Measurements from ENCODE around the gene PTPN7. TPM values are rescaled to one million over a fixed set of nuclear protein-coding genes. Genes with fewer than 3 reads are reported as not detected.

The PTPN7 gene
- total RNA-seq, 2 donors from 2014 or later = 2.0 to 2.9 TPM

DNA sequence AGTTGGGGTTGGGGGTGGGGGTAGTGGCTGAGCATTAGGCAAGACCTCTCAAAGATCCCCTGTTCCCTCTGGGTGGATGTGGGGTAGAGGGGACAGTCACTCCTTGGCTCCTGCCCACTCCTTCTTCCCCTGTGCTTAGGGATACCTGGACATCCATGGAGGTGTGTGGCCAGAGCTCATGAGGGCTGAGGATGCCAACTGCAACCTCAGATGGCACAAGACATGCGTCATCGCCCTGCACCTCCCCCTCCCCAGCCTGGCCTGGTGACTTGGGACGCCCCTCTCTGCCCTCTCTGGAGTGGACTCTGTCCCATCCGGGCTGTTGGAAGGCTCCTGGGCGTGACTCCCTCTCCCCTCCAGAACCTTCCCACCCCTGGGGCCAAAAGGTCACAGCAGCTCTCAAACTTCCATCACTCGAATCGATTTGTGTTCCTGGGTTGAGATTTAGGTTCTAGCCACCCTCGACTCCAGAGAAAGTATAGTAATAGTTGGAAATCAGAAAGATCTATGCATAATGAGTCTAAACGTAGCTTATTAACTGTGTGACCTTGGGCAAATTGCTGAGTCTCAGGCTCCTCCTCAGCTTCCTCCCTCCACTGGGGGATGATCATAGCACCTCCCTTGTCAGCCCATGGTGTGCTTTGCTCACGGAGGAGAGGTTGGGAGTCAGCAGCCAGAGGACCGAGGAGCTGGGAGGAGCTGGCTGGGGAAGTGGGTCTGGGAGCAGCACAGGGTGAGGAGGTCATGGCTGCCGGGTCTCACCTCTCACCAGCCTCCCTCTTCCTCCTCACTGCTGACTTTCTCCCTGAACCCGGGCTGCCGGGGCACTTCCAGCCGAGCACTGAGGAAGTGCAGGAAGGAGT lies 2.2 kb upstream of the PTPN7 start:
- no peaks in the 10 kb centered on the region for H3K27me3 ChIP-seq
- no peak for DNase-seq
- H3K9me3 ChIP-seq = no peaks in the 10 kb centered on the region
- no peaks in the 10 kb centered on the region for H3K4me1 ChIP-seq
- H3K36me3 ChIP-seq = no peaks in the 10 kb centered on the region
- intact Hi-C loops (cut with DNase I) = no loop called here
- TF ChIP-seq, protein P1, sequence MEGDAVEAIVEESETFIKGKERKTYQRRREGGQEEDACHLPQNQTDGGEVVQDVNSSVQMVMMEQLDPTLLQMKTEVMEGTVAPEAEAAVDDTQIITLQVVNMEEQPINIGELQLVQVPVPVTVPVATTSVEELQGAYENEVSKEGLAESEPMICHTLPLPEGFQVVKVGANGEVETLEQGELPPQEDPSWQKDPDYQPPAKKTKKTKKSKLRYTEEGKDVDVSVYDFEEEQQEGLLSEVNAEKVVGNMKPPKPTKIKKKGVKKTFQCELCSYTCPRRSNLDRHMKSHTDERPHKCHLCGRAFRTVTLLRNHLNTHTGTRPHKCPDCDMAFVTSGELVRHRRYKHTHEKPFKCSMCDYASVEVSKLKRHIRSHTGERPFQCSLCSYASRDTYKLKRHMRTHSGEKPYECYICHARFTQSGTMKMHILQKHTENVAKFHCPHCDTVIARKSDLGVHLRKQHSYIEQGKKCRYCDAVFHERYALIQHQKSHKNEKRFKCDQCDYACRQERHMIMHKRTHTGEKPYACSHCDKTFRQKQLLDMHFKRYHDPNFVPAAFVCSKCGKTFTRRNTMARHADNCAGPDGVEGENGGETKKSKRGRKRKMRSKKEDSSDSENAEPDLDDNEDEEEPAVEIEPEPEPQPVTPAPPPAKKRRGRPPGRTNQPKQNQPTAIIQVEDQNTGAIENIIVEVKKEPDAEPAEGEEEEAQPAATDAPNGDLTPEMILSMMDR (IDR thresholded peaks at IDR 0.05) = no peak
- no peak overlapping the region for H3K4me3 ChIP-seq
- H3K9ac ChIP-seq (ENCODE audit: low read depth in 2 of 2, low read length in 2 of 2) = no peak overlapping the region
- peak overlapping the region; percentile 22 for H3K27ac ChIP-seq

DNA sequence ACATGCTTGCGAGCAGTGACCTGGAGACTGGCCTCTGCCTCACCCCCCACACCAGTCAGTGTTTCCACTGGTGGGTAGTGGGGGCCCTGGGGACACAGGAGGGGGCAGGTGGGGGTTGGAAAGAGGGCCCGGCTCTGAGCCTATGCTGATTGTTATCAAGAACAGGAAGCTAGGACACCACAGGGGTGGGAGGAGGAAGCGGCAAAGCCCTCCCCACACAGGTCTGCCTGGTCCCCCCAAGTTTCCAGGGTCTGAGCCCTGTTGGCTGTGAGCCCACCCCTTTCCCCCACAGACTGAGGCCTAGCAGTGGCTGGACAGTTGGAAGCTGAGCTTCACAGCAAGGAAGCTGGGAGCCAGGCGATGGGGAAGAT lies 1.6 kb upstream of the PTPN7 start:
- no peaks in the 10 kb centered on the region for H3K9me3 ChIP-seq
- peak overlapping the region; percentile 27 for H3K27ac ChIP-seq
- no peaks in the 10 kb centered on the region for H3K4me1 ChIP-seq
- intact Hi-C loops (cut with DNase I) = no loop called here
- H3K36me3 ChIP-seq = no peaks in the 10 kb centered on the region
- no peak overlapping the region for H3K4me3 ChIP-seq
- no peaks in the 10 kb centered on the region for H3K27me3 ChIP-seq
- TF ChIP-seq, protein P1 (IDR thresholded peaks at IDR 0.05) = no peak
- H3K9ac ChIP-seq (ENCODE audit: low read depth in 2 of 2, low read length in 2 of 2) = no peak overlapping the region
- DNase-seq = no peak

DNA sequence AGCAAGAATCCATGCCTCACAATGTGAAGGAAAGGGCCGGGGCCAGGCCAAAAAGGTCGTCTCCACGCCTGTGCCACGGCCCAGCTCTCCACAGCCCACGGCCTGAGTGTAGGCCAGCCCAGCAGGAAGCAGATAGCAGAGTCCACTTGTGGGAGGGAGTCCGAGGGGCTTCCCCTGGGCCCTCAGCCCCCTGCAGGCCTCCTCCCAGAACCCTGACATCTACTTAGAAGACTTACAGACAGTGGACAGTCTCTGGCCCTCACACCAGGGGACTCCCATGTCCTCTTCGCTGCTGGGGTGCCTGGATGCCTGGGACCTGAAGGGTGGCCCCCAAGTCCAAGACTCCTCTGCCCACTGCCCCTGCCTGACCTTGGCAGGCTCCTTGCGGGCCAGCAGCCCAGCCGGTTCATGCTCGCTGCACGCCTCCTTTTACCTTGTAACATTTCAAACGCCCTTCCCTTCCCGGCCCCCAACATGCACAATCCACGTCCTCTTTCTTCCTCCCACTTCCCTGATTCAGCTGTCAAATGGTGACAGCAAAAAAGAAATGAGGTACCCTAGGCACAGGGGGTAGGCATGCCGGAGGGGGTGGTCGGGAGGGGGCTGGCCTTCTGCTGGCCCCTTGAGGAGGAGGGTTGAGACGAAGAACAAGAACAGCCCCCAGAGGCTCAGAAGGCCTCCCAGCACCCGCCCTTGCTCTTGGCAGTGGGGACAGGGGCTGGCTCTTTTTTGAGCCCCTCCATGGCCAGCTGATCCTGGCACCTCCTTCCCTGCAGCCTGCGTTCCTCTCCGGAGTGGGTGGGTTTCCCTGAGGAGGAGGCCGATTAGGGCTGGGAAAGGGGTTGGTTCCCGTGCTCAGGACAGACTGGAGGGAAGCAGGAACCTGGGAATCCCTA lies 997 bp upstream of the PTPN7 start:
- Histone ChIP-seq H3K27ac (peak overlapping the region; percentile 27), H3K9me3 (no peaks in the 10 kb centered on the region), H3K4me1 (no peaks in the 10 kb centered on the region), H3K4me3 (no peak overlapping the region), H3K36me3 (no peaks in the 10 kb centered on the region), H3K27me3 (no peaks in the 10 kb centered on the region), H3K9ac (ENCODE audit: low read depth in 2 of 2, low read length in 2 of 2) (peak overlapping the region; percentile 47 to 73)
- TF ChIP-seq, protein P1 (IDR thresholded peaks at IDR 0.05) = no peak
- no peak for DNase-seq
- intact Hi-C loops (cut with DNase I) = no loop called here

DNA sequence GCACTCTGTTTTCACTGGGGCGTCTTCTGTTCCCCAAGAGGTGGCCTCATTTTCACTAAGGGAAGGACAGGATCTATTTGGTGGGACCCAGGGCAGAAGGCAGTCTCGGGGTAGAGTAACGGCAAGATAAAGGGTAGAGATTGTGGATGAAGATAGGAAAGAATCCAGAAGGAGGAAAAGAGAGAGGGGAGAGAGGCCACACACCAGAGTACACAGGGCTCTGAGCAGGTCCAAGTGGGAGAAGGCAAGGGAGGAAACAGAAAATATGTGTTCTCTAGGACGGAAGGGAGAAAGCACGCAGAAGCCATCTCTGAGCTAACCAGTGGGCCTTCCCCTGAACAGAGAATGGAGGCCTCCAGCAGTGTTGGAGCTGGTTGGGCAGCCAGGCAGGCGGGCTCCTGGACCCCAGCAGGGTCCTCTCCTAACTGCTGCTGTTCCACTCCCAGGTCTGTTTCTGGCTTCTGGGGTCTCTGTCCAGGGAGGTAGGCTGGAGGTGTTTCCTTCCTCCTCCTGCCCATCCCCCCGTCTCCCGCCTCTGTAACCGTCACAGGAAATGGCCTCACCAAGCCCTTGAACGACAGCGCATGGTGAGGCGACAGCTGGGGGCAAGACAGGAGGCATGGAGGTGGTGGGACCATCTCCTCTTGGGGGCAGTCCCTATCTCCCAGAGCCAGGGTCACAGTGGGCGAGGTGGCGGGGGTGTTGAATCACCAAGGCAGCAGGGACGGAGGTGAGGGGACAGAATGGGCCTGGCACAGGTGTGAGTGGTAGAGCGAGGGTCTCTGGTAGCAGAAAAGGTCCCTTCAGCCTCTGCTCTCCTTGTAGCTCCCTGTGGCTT lies 649 bp downstream of the PTPN7 start:
- H3K4me1 ChIP-seq = peaks cover 1% of the 10 kb centered on the region
- peak overlapping the region; percentile 35 for H3K4me3 ChIP-seq
- no peaks in the 10 kb centered on the region for H3K27me3 ChIP-seq
- no peaks in the 10 kb centered on the region for H3K9me3 ChIP-seq
- TF ChIP-seq, protein P1 (IDR thresholded peaks at IDR 0.05) = no peak
- H3K36me3 ChIP-seq = no peaks in the 10 kb centered on the region
- peak overlapping the region; percentile 47 to 73 for H3K9ac ChIP-seq (ENCODE audit: low read depth in 2 of 2, low read length in 2 of 2)
- H3K27ac ChIP-seq = peak overlapping the region; percentile 57
- peak; percentile 46 for DNase-seq
- intact Hi-C loops (cut with DNase I) = no loop called here
